ENCODE measurements around the gene KLF9. TPM values are rescaled to one million over a fixed set of nuclear protein-coding genes. Genes with fewer than 3 reads are reported as not detected.

The KLF9 gene
- total and polyA plus RNA-seq, 9 of the 15 experiments (the other 6 are each of a cell fraction or from before 2014, with no cell fraction given) = 3.3 to 11.9 (median 6.9) TPM

GRCh38 chr9:70363760-70364159, 50.7 kb downstream of the KLF9 start:
- DNase-seq (ENCODE audit: extremely low read depth in 1 of 4, low spot score in 3 of 4) (no peak), FAIRE-seq (no peak), ATAC-seq (no peak)
- no TSS peak for BruUV-seq (replicated peaks)
- Histone ChIP-seq H3K9me3 (replicated peaks; ENCODE audit: control insufficient read depth, insufficient read depth, low read depth, low read length) (no peaks in the 10 kb centered on the region), H3K36me3 (ENCODE audit: control insufficient read depth, insufficient read depth, low read length) (no peaks in the 10 kb centered on the region), H3K27ac (ENCODE audit: extremely low read depth, low read depth, low read length) (no peak overlapping the region), H3K4me1 (replicated peaks in 1 of 2; ENCODE audit: control insufficient read depth in 2 of 2, insufficient read depth in 2 of 2, low read length in 2 of 2) (no peaks in the 10 kb centered on the region; a peak in 1 of 5 replicates), H3K79me2 (ENCODE audit: control insufficient read depth, insufficient read depth, low read length) (no peaks in the 10 kb centered on the region), H4K20me1 (replicated peaks; ENCODE audit: control insufficient read depth, insufficient read depth, low read length) (no peaks in the 10 kb centered on the region), H3K4me3 (no peak overlapping the region), H3K9ac (ENCODE audit: insufficient read depth in 1 of 2, low read depth in 2 of 2, low read length in 2 of 2) (no peak overlapping the region), H2AFZ (ENCODE audit: low read depth, low read length) (no peak overlapping the region), H3K4me2 (ENCODE audit: insufficient read depth, low read length) (no peak overlapping the region), H3K27me3 (ENCODE audit: control insufficient read depth in 2 of 2, insufficient read depth in 2 of 2, low read length in 2 of 2) (no peaks in the 10 kb centered on the region), H3K9me1 (ENCODE audit: control insufficient read depth, insufficient read depth, low read length) (no peaks in the 10 kb centered on the region)
- 80% methylated on average over 5 of the region's 7 CpGs for WGBS (ENCODE audit: insufficient coverage, low coverage, missing lambda C conversion rate)
- intact Hi-C loops (cut with micrococcal nuclease) = no loop called here
- in situ Hi-C loops (cut with MboI) = no loop called here
- CTCF ChIA-PET (ENCODE audit: low intra/inter-chr PET ratio) = no interaction called here
- POLR2A ChIA-PET = interaction anchor here (1.0 to 1.5 kb wide), 2 partner anchors 20 to 55 kb away, joined by 3 to 4 read pairs; no protein-coding TSS in a partner anchor
- TF ChIP-seq HNRNPL (IDR thresholded peaks at IDR 0.05; ENCODE audit: low read depth, low read length) (no peak), MAFK (IDR thresholded peaks at IDR 0.05; ENCODE audit: low read length) (peak; percentile 29; the same call in 1 of the 2 replicates), ZNF79 (CRISPR knock-in tag; IDR thresholded peaks at IDR 0.05; ENCODE audit: low read depth) (no peak), NELFE (IDR thresholded peaks at IDR 0.05; ENCODE audit: insufficient read depth, insufficient read length) (no peak), ZNF311 (CRISPR knock-in tag; IDR thresholded peaks at IDR 0.05) (no peak), MXI1 (IDR thresholded peaks at IDR 0.05; ENCODE audit: low read depth, low read length) (no peak), MAFG (tag; conservative IDR thresholded peaks at IDR 0.05) (0 out of 2 replicates have a peak, but pooled peaks have one; percentile 35), BRF2 (IDR thresholded peaks at IDR 0.05; ENCODE audit: borderline replicate concordance, insufficient read depth, insufficient read length) (no peak), HDGF (IDR thresholded peaks at IDR 0.05) (no peak), ZBTB11 (CRISPR knock-in tag; IDR thresholded peaks at IDR 0.05) (no peak), KAT2B (IDR thresholded peaks at IDR 0.05; ENCODE audit: low read depth, low read length) (no peak), HEY1 (CRISPR knock-in tag; IDR thresholded peaks at IDR 0.05; ENCODE audit: borderline replicate concordance) (no peak), BMI1 (IDR thresholded peaks at IDR 0.05; ENCODE audit: low read length) (no peak), TAF15 (IDR thresholded peaks at IDR 0.05; ENCODE audit: low read depth, low read length) (no peak), TCF7L2 (IDR thresholded peaks at IDR 0.05; ENCODE audit: low read depth, low read length) (no peak), PHF21A (IDR thresholded peaks at IDR 0.05; ENCODE audit: borderline replicate concordance, low read depth) (no peak), MTA1 (IDR thresholded peaks at IDR 0.05; ENCODE audit: borderline replicate concordance) (no peak), PHB (CRISPR knock-in tag; IDR thresholded peaks at IDR 0.05) (no peak)
- TF ChIP-seq, protein P1, sequence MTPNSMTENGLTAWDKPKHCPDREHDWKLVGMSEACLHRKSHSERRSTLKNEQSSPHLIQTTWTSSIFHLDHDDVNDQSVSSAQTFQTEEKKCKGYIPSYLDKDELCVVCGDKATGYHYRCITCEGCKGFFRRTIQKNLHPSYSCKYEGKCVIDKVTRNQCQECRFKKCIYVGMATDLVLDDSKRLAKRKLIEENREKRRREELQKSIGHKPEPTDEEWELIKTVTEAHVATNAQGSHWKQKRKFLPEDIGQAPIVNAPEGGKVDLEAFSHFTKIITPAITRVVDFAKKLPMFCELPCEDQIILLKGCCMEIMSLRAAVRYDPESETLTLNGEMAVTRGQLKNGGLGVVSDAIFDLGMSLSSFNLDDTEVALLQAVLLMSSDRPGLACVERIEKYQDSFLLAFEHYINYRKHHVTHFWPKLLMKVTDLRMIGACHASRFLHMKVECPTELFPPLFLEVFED (CRISPR knock-in tag; conservative IDR thresholded peaks at IDR 0.05) = no peak
